IMR-90 (cell line): ENCODE data around the gene HOXD13. TPM values are rescaled to one million over a fixed set of nuclear protein-coding genes. Genes with fewer than 3 reads are reported as not detected.

Experiments
- ATAC-seq: fragments of 200-7000 bp; cut with Tn5 transposase; 2 replicates; pipeline ENCODE4 v1.9.1; 2020; ENCODE audit warnings: low read depth, mild to moderate bottlenecking, moderate library complexity
- BruUV-seq: library from RNA; stranded (reverse); fragments of 400-500 nt; replicated peaks from 2 replicates; lab custom pipeline; 2021; lab: Mats Ljungman, UMichigan
- CTCF ChIA-PET: fragments of 300-600 bp; formaldehyde crosslinking; extraction: SDS; loops from one replicate; lab custom pipeline; 2021; ENCODE audit warnings: antibody characterized with exemption; lab: Yijun Ruan, JAX
- POLR2A ChIA-PET: fragments of 300-600 bp; sonication (Branson Sonifier 250); formaldehyde crosslinking; loops from one replicate; lab custom pipeline; 2022; ENCODE audit warnings: antibody characterized with exemption; ENCODE audit not compliant: unreplicated experiment; lab: Charles Lee
- DNase-seq: peaks from one replicate; pipeline ENCODE4 v3.0.0; 2013
- H2AFZ ChIP-seq: replicated peaks from 2 replicates; pipeline ENCODE3; 2013; ENCODE audit warnings: low read length, mild to moderate bottlenecking; ENCODE audit not compliant: poor library complexity
- H2AK5ac ChIP-seq: 2 replicates; pipeline ENCODE4 v1.6.1; 2013; ENCODE audit warnings: low read depth, low read length, inconsistent platforms
- H2AK9ac ChIP-seq: replicated peaks from 2 replicates; pipeline ENCODE3; 2013; ENCODE audit warnings: mild to moderate bottlenecking, low read depth, low read length, moderate library complexity; ENCODE audit not compliant: poor library complexity
- H2BK120ac ChIP-seq: 2 replicates; pipeline ENCODE4 v1.6.1; 2013; ENCODE audit warnings: low read depth, low read length, inconsistent platforms
- H2BK15ac ChIP-seq: 3 replicates; pipeline ENCODE4 v1.6.1; 2013; ENCODE audit warnings: low read depth, low read length, inconsistent platforms
- H2BK20ac ChIP-seq: 2 replicates; pipeline ENCODE4 v1.6.1; 2013; ENCODE audit warnings: low read depth, mild to moderate bottlenecking, inconsistent platforms, low read length, moderate library complexity
- H2BK5ac ChIP-seq: 2 replicates; pipeline ENCODE4 v1.6.1; 2013; ENCODE audit warnings: mild to moderate bottlenecking, low read depth, low read length, inconsistent platforms; ENCODE audit not compliant: poor library complexity, severe bottlenecking
- H3K14ac ChIP-seq: replicated peaks from 2 replicates; pipeline ENCODE4 v1.6.1; 2013; ENCODE audit warnings: low read depth, low read length, inconsistent platforms
- H3K18ac ChIP-seq: 2 replicates; pipeline ENCODE4 v1.6.1; 2013; ENCODE audit warnings: low read depth, low read length, control low read depth
- H3K23ac ChIP-seq: 2 replicates; pipeline ENCODE4 v1.6.1; 2013; ENCODE audit warnings: low read depth, low read length, inconsistent platforms
- H3K27ac ChIP-seq: 2 replicates; pipeline ENCODE4 v1.5.1; 2013; ENCODE audit warnings: mild to moderate bottlenecking, control low read depth, low read length; ENCODE audit not compliant: insufficient read depth
- H3K27me3 ChIP-seq: 2 replicates; pipeline ENCODE4 v1.6.1; 2013; ENCODE audit warnings: low read length; ENCODE audit not compliant: control insufficient read depth, insufficient read depth
- H3K36me3 ChIP-seq: 2 replicates; pipeline ENCODE4 v1.6.1; 2013; ENCODE audit warnings: low read length, mixed read lengths; ENCODE audit not compliant: control insufficient read depth, insufficient read depth
- H3K4ac ChIP-seq: 2 replicates; pipeline ENCODE4 v1.6.1; 2013; ENCODE audit warnings: low read depth, low read length, inconsistent platforms
- H3K4me1 ChIP-seq: 2 replicates; pipeline ENCODE4 v1.6.1; 2013; ENCODE audit warnings: low read length, mixed read lengths; ENCODE audit not compliant: control insufficient read depth, insufficient read depth
- H3K4me2 ChIP-seq: 2 replicates; pipeline ENCODE4 v1.6.1; 2013; ENCODE audit warnings: low read depth, mild to moderate bottlenecking, control low read depth, low read length, moderate library complexity
- H3K4me3 ChIP-seq: 2 replicates; pipeline ENCODE4 v1.5.1; 2013; ENCODE audit warnings: low read depth, mild to moderate bottlenecking, control low read depth, low read length, moderate library complexity; ENCODE audit not compliant: insufficient read depth
- H3K56ac ChIP-seq: 2 replicates; pipeline ENCODE4 v1.6.1; 2013; ENCODE audit warnings: low read length, inconsistent platforms; ENCODE audit not compliant: insufficient read depth; ENCODE audit errors: extremely low read depth
- H3K79me1 ChIP-seq, 2 experiments: 2 replicates each; pipeline ENCODE4 v1.6.1; 2013; ENCODE audit warnings: low read length in 2 of 2, inconsistent platforms in 1 of 2, low read depth in 1 of 2
- H3K9ac ChIP-seq: 2 replicates; pipeline ENCODE4 v1.6.1; 2013; ENCODE audit warnings: low read depth, low read length, control low read depth
- H3K9me1 ChIP-seq: 2 replicates; pipeline ENCODE4 v1.6.1; 2013; ENCODE audit warnings: low read length, inconsistent platforms; ENCODE audit not compliant: insufficient read depth
- H3K9me3 ChIP-seq: 2 replicates; pipeline ENCODE4 v1.6.1; 2013; ENCODE audit warnings: low read length; ENCODE audit not compliant: control insufficient read depth, insufficient read depth
- H4K20me1 ChIP-seq: 2 replicates; pipeline ENCODE4 v1.6.1; 2013; ENCODE audit warnings: low read length, inconsistent platforms; ENCODE audit not compliant: insufficient read depth
- H4K5ac ChIP-seq: 2 replicates; pipeline ENCODE4 v1.6.1; 2013; ENCODE audit warnings: mild to moderate bottlenecking, low read depth, low read length, control low read depth
- H4K8ac ChIP-seq, 2 experiments: 2 replicates each; pipeline ENCODE4 v1.6.1; 2013; ENCODE audit warnings: low read depth in 2 of 2, low read length in 2 of 2, control low read depth in 1 of 2, inconsistent platforms in 1 of 2
- H4K91ac ChIP-seq: 2 replicates; pipeline ENCODE4 v1.6.1; 2013; ENCODE audit warnings: low read depth, low read length, inconsistent platforms; ENCODE audit not compliant: insufficient read depth
- BHLHE40 ChIP-seq: fragments of 150-350 bp; IDR thresholded peaks from 2 replicates; pipeline ENCODE4 v1.6.1; 2016; ENCODE audit warnings: mild to moderate bottlenecking, low read depth, low read length
- CEBPB ChIP-seq: IDR thresholded peaks from 2 replicates; pipeline ENCODE4 v1.6.1; 2012; ENCODE audit warnings: low read depth, low read length, improper control_type of control experiment
- MAFK ChIP-seq: IDR thresholded peaks from 2 replicates; pipeline ENCODE4 v1.6.1; 2012; ENCODE audit warnings: low read depth, low read length, improper control_type of control experiment
- MXI1 ChIP-seq: IDR thresholded peaks from 2 replicates; pipeline ENCODE4 v1.6.1; 2012; ENCODE audit warnings: low read depth, mild to moderate bottlenecking, low read length, moderate library complexity, borderline replicate concordance
- NFE2L2 ChIP-seq: fragments of 150-350 bp; IDR thresholded peaks from 2 replicates; pipeline ENCODE4 v1.6.1; 2016; ENCODE audit warnings: low read depth, mild to moderate bottlenecking, low read length
- POLR2A ChIP-seq: IDR thresholded peaks from 2 replicates; pipeline ENCODE4 v1.6.1; 2012; ENCODE audit warnings: mild to moderate bottlenecking, low read depth, low read length
- RAD21 ChIP-seq: IDR thresholded peaks from 2 replicates; pipeline ENCODE4 v1.6.1; 2012; ENCODE audit warnings: low read length, improper control_type of control experiment
- RCOR1 ChIP-seq: IDR thresholded peaks from 2 replicates; pipeline ENCODE4 v1.6.1; 2012; ENCODE audit warnings: mild to moderate bottlenecking, low read length, improper control_type of control experiment; ENCODE audit not compliant: insufficient replicate concordance
- RFX5 ChIP-seq: IDR thresholded peaks from 2 replicates; pipeline ENCODE4 v1.8.0; 2012; ENCODE audit warnings: low read depth, mild to moderate bottlenecking, low read length, moderate library complexity
- WGBS, 2 experiments: methylation state at CpG; one replicate each; pipeline versions ENCODE4 v1.1.5 to v1.1.7; 2013; ENCODE audit warnings: missing lambda C conversion rate in 2 of 2; ENCODE audit not compliant: insufficient read length in 1 of 2; ENCODE audit errors: extremely low coverage in 2 of 2; 5-methylcytosine and 5-hydroxymethylcytosine counted together
- dilution Hi-C: fragments of 300-500 bp; cut with HindIII; formaldehyde crosslinking; loops from one replicate; pipeline ENCODE4 v1.14.3; 2018; ENCODE audit warnings: low sequenced_read_pairs; ENCODE audit not compliant: unreplicated experiment
- in situ Hi-C: fragments of 300-500 bp; cut with MboI; formaldehyde crosslinking; loops from 3 replicates; pipeline ENCODE4 v1.14.3; 2019; ENCODE audit warnings: low sequenced_read_pairs, inconsistent platforms, mixed read lengths
- intact Hi-C: fragments of 100-400 bp; cut with micrococcal nuclease; formaldehyde crosslinking; loops from 2 replicates; pipeline ENCODE4 v1.10.0; 2022
- polyA plus RNA-seq, 3 experiments: library from polyadenylated mRNA; depleted of rRNA; stranded (reverse); fragments of >200 nt; gene quantifications; 2 replicates each; pipeline ENCODE4 v1.2.3, GENCODE V29; 2012; ENCODE audit warnings: low replicate concordance in 1 of 3
- total RNA-seq: library from RNA; depleted of rRNA; stranded (reverse); fragments of >200 nt; gene quantifications from 2 replicates; pipeline ENCODE4 v1.2.3, GENCODE V29; 2012

Gene HOXD13
- total and polyA plus RNA-seq, 2 of the 4 experiments (the other 2 are of a cell fraction), result not detected

GRCh38 chr2:176137252-176137580, 44.7 kb downstream of the HOXD13 start:
- no peak overlapping the region for H2AK9ac ChIP-seq
- intact Hi-C loops, result no loop called here
- H4K5ac ChIP-seq, result no peak overlapping the region
- ATAC-seq (no peak), DNase-seq (no peak)
- no peaks in the 10 kb centered on the region for H3K36me3 ChIP-seq
- H3K56ac ChIP-seq, result no peak overlapping the region
- no peak overlapping the region for H2BK20ac ChIP-seq
- no peak overlapping the region for H4K8ac ChIP-seq
- H4K91ac ChIP-seq, result no peak overlapping the region
- no peak overlapping the region for H3K4me3 ChIP-seq
- H3K9ac ChIP-seq, result no peak overlapping the region
- in situ Hi-C loops, result no loop called here
- peaks cover 90% of the 10 kb centered on the region for H3K27me3 ChIP-seq
- no peaks in the 10 kb centered on the region for H3K9me1 ChIP-seq
- H3K18ac ChIP-seq, result no peak overlapping the region
- no peak overlapping the region for H3K23ac ChIP-seq
- H4K20me1 ChIP-seq, result no peaks in the 10 kb centered on the region
- no peak overlapping the region for H2AK5ac ChIP-seq
- H3K27ac ChIP-seq, result no peak overlapping the region
- no peak overlapping the region for H2BK15ac ChIP-seq
- POLR2A ChIA-PET, result no interaction called here
- H2BK5ac ChIP-seq, result no peak overlapping the region
- H3K79me1 ChIP-seq, result no peaks in the 10 kb centered on the region
- no peaks in the 10 kb centered on the region for H3K4me1 ChIP-seq
- H3K4me2 ChIP-seq, result no peak overlapping the region
- dilution Hi-C loops, result no loop called here
- no peak for TF ChIP-seq RFX5
- TF ChIP-seq POLR2A, result no peak
- no peak for TF ChIP-seq NFE2L2
- no peak for TF ChIP-seq CEBPB
- TF ChIP-seq BHLHE40, result no peak
- no peak for TF ChIP-seq RAD21
- TF ChIP-seq MAFK, result no peak
- TF ChIP-seq RCOR1, result no peak
- TF ChIP-seq MXI1, result no peak
- H3K14ac ChIP-seq, result no peak overlapping the region
- H3K9me3 ChIP-seq, result peaks cover 3% of the 10 kb centered on the region
- H3K4ac ChIP-seq, result no peak overlapping the region
- no peak overlapping the region for H2AFZ ChIP-seq
- H2BK120ac ChIP-seq, result no peak overlapping the region
- WGBS, 2 experiments, result no CpG with 5 or more reads among the region's 2 CpGs
- CTCF ChIA-PET, result no interaction called here
- BruUV-seq, result no TSS peak
